DOHH2 (cell line): ENCODE data around the gene KCNJ6.

Experiments used
- CTCF ChIP-seq: fragments of 200-600 bp; sonication (generic); IDR thresholded peaks from one replicate; pipeline ENCODE4 v1.5.1; 2014; ENCODE audit warnings: antibody characterized with exemption, mild to moderate bottlenecking, low read depth, low read length; ENCODE audit not compliant: poor library complexity, severe bottlenecking
- EZH2phosphoT487 ChIP-seq: fragments of 200-600 bp; sonication (generic); IDR thresholded peaks from 2 replicates; pipeline ENCODE4 v1.6.1; 2017; ENCODE audit warnings: borderline replicate concordance, mild to moderate bottlenecking, antibody characterized with exemption, low read length, moderate library complexity, mixed read lengths

GRCh38 chr21:37562920-37563640, 353.2 kb downstream of the KCNJ6 start:
- TF ChIP-seq CTCF (no peak), EZH2phosphoT487 (no peak)
